ENCODE data around the gene ZBTB46.

ZBTB46 gene

GRCh38 chr20:63789836-63790571, 41.1 kb downstream of the ZBTB46 start:
- Histone ChIP-seq H3K4me2 (no peak overlapping the region), H4K20me1 (ENCODE audit: insufficient read depth) (no peaks in the 10 kb centered on the region), H3K9ac (no peak overlapping the region), H3K79me2 (ENCODE audit: insufficient read depth, low read depth) (no peaks in the 10 kb centered on the region), H3K27ac (no peak overlapping the region), H3K27me3 (ENCODE audit: insufficient read depth, low read depth) (peaks cover 78% of the 10 kb centered on the region), H3K4me3 (IDR thresholded peaks at IDR 0.05; ENCODE audit: insufficient read depth, low read depth, low read length) (no peak overlapping the region), H2AFZ (ENCODE audit: low read depth) (no peak overlapping the region), H3K4me1 (ENCODE audit: low read depth, poor library complexity, severe bottlenecking) (no peaks in the 10 kb centered on the region), H3K36me3 (ENCODE audit: insufficient read depth) (no peaks in the 10 kb centered on the region)
- TF ChIP-seq CTCF (conservative IDR thresholded peaks at IDR 0.05; ENCODE audit: low read depth, low read length) = no peak

GRCh38 chr20:63787749-63788148, 43.3 kb downstream of the ZBTB46 start:
- H4K20me1 ChIP-seq (ENCODE audit: insufficient read depth) = no peaks in the 10 kb centered on the region
- peaks cover 57% of the 10 kb centered on the region for H3K27me3 ChIP-seq (ENCODE audit: insufficient read depth, low read depth)
- no peak overlapping the region for H3K27ac ChIP-seq
- no peaks in the 10 kb centered on the region for H3K79me2 ChIP-seq (ENCODE audit: insufficient read depth, low read depth)
- H3K9ac ChIP-seq = no peak overlapping the region
- no peak overlapping the region for H2AFZ ChIP-seq (ENCODE audit: low read depth)
- no peak overlapping the region for H3K4me2 ChIP-seq
- TF ChIP-seq CTCF (conservative IDR thresholded peaks at IDR 0.05; ENCODE audit: low read depth, low read length) = no peak
- no peak overlapping the region for H3K4me3 ChIP-seq (IDR thresholded peaks at IDR 0.05; ENCODE audit: insufficient read depth, low read depth, low read length)
- H3K36me3 ChIP-seq (ENCODE audit: insufficient read depth) = no peaks in the 10 kb centered on the region
- no peaks in the 10 kb centered on the region for H3K4me1 ChIP-seq (ENCODE audit: low read depth, poor library complexity, severe bottlenecking)

GRCh38 chr20:63787302-63787701, 43.8 kb downstream of the ZBTB46 start:
- H3K4me1 ChIP-seq (ENCODE audit: low read depth, poor library complexity, severe bottlenecking) = peaks cover under 1% of the 10 kb centered on the region
- H3K4me2 ChIP-seq = no peak overlapping the region
- no peak overlapping the region for H2AFZ ChIP-seq (ENCODE audit: low read depth)
- no peak for TF ChIP-seq CTCF (conservative IDR thresholded peaks at IDR 0.05; ENCODE audit: low read depth, low read length)
- H3K27me3 ChIP-seq (ENCODE audit: insufficient read depth, low read depth) = peaks cover 57% of the 10 kb centered on the region
- no peaks in the 10 kb centered on the region for H3K36me3 ChIP-seq (ENCODE audit: insufficient read depth)
- H4K20me1 ChIP-seq (ENCODE audit: insufficient read depth) = no peaks in the 10 kb centered on the region
- no peak overlapping the region for H3K9ac ChIP-seq
- H3K4me3 ChIP-seq (IDR thresholded peaks at IDR 0.05; ENCODE audit: insufficient read depth, low read depth, low read length) = no peak overlapping the region
- no peaks in the 10 kb centered on the region for H3K79me2 ChIP-seq (ENCODE audit: insufficient read depth, low read depth)
- H3K27ac ChIP-seq = no peak overlapping the region

- Histone ChIP-seq H3K4me2 (no peak overlapping the region), H3K4me3 (IDR thresholded peaks at IDR 0.05; ENCODE audit: insufficient read depth, low read depth, low read length) (no peak overlapping the region), H3K27ac (no peak overlapping the region), H2AFZ (ENCODE audit: low read depth) (no peak overlapping the region), H3K9ac (no peak overlapping the region), H3K79me2 (ENCODE audit: insufficient read depth, low read depth) (no peaks in the 10 kb centered on the region), H4K20me1 (ENCODE audit: insufficient read depth) (no peaks in the 10 kb centered on the region), H3K4me1 (ENCODE audit: low read depth, poor library complexity, severe bottlenecking) (peaks cover 8% of the 10 kb centered on the region), H3K27me3 (ENCODE audit: insufficient read depth, low read depth) (peaks cover 43% of the 10 kb centered on the region), H3K36me3 (ENCODE audit: insufficient read depth) (no peaks in the 10 kb centered on the region)
- no peak for TF ChIP-seq CTCF (conservative IDR thresholded peaks at IDR 0.05; ENCODE audit: low read depth, low read length)
These were observed 45.4 kb downstream of the ZBTB46 start for GRCh38 chr20:63785691-63786131.

Measured in KMS-11 (cell line).